HepG2 (cell line): ENCODE measurements around the gene FUBP3. TPM values are rescaled to one million over a fixed set of nuclear protein-coding genes. Genes with fewer than 3 reads are reported as not detected.
A peak's percentile ranks its signal among the peaks of the same experiment; 100 is the strongest.

Experiments
- ARNT ChIP-seq: fragments of 450-650 bp; IDR thresholded peaks from 2 replicates; pipeline ENCODE4 v1.6.1; 2017
- ATF7 ChIP-seq, 2 experiments: fragments of 450-650 bp in 1 of 2; sonication (generic) in 1 of 2; formaldehyde crosslinking in 1 of 2; IDR thresholded peaks; 2 replicates each; pipeline versions ENCODE4 v1.4.0 to v1.6.1; 2016 to 2020; ENCODE audit warnings: antibody characterized with exemption in 1 of 2, mild to moderate bottlenecking in 1 of 2, missing genetic modification reagents in 1 of 2
- HNRNPK ChIP-seq: fragments of 200-400 bp; formaldehyde crosslinking; IDR thresholded peaks from 2 replicates; pipeline ENCODE4 v1.6.1; 2018; ENCODE audit warnings: low read length, low read depth, moderate library complexity, mild to moderate bottlenecking; ENCODE audit not compliant: poor library complexity, severe bottlenecking
- HOXA9 ChIP-seq: sonication (generic); formaldehyde crosslinking; IDR thresholded peaks from 2 replicates; pipeline ENCODE4 v1.8.1; 2022; ENCODE audit warnings: missing genetic modification reagents, mild to moderate bottlenecking, moderate library complexity, borderline replicate concordance
- PCBP1 ChIP-seq: fragments of 200-400 bp; formaldehyde crosslinking; IDR thresholded peaks from 2 replicates; pipeline ENCODE4 v1.6.1; 2017; ENCODE audit warnings: mild to moderate bottlenecking, low read depth, low read length, borderline replicate concordance
- RAD51 ChIP-seq: fragments of 450-650 bp; IDR thresholded peaks from 2 replicates; pipeline ENCODE4 v1.6.1; 2016; ENCODE audit warnings: borderline replicate concordance
- RFXANK ChIP-seq: IDR thresholded peaks from 2 replicates; pipeline ENCODE4 v1.6.1; 2016
- RNF2 ChIP-seq: fragments of 450-650 bp; conservative IDR thresholded peaks from 2 replicates; pipeline ENCODE4 v1.6.1; 2016; ENCODE audit warnings: low read depth
- ZMYM3 ChIP-seq: sonication (generic); formaldehyde crosslinking; IDR thresholded peaks from 2 replicates; pipeline ENCODE4 v1.5.1; 2020; ENCODE audit warnings: mild to moderate bottlenecking, missing genetic modification reagents
- ZNF207 ChIP-seq: fragments of 450-650 bp; IDR thresholded peaks from 2 replicates; pipeline ENCODE4 v1.6.1; 2016; ENCODE audit warnings: antibody characterized with exemption, borderline replicate concordance
- ZNF816 ChIP-seq: sonication (generic); formaldehyde crosslinking; IDR thresholded peaks from 2 replicates; pipeline ENCODE4 v1.8.0; 2022; ENCODE audit warnings: missing genetic modification reagents, mild to moderate bottlenecking, borderline replicate concordance
- polyA plus RNA-seq, 8 experiments: library from polyadenylated mRNA; depleted of rRNA in 3 of 8; stranded (reverse) in 7 of 8; unstranded in 1 of 8; fragments of >200 nt; fragmentation: Illumina TruSeq in 4 of 8; extraction: Trizol in 4 of 8; gene quantifications; 2 replicates each; pipeline versions ENCODE4 v1.2.1 to v1.2.3, GENCODE V29; 2011 to 2016; ENCODE audit warnings: low read depth in 4 of 8, missing spikeins in 1 of 8, mixed read lengths in 1 of 8; ENCODE audit not compliant: insufficient read depth in 1 of 8
- total RNA-seq, 5 experiments: library from RNA; depleted of rRNA; stranded (reverse); fragments of >200 nt; fragmentation: Illumina TruSeq; extraction: Trizol; gene quantifications; 2 replicates each; pipeline ENCODE4 v1.2.3, GENCODE V29; 2016; ENCODE audit warnings: low read depth in 1 of 5
- TF ChIP-seq, protein P1 (sequence below), 2 experiments: sonication (generic) in 1 of 2; formaldehyde crosslinking in 1 of 2; IDR thresholded peaks; 2 replicates each; pipeline versions ENCODE4 v1.6.1 to v1.9.0; 2014 to 2022; ENCODE audit warnings: antibody characterized with exemption in 1 of 2, borderline replicate concordance in 1 of 2, inconsistent platforms in 1 of 2, low read depth in 1 of 2, missing genetic modification reagents in 1 of 2
- TF ChIP-seq, protein P2 (sequence below): IDR thresholded peaks from 2 replicates; pipeline ENCODE4 v1.6.1; 2018; ENCODE audit warnings: missing genetic modification reagents, mild to moderate bottlenecking, missing compliant biosample characterization
- TF ChIP-seq, protein P3 (sequence below): sonication (generic); formaldehyde crosslinking; IDR thresholded peaks from 2 replicates; pipeline ENCODE4 v1.4.0; 2020; ENCODE audit warnings: missing genetic modification reagents
- TF ChIP-seq, protein P4 (sequence below): IDR thresholded peaks from 2 replicates; pipeline ENCODE4 v1.6.1; 2016; ENCODE audit warnings: missing compliant biosample characterization, missing genetic modification reagents, borderline replicate concordance

Gene FUBP3
- total and polyA plus RNA-seq, 2 of the 13 experiments (the other 11 are each of a cell fraction or from before 2014, with no cell fraction given), result 28.7 to 40.0 TPM

DNA sequence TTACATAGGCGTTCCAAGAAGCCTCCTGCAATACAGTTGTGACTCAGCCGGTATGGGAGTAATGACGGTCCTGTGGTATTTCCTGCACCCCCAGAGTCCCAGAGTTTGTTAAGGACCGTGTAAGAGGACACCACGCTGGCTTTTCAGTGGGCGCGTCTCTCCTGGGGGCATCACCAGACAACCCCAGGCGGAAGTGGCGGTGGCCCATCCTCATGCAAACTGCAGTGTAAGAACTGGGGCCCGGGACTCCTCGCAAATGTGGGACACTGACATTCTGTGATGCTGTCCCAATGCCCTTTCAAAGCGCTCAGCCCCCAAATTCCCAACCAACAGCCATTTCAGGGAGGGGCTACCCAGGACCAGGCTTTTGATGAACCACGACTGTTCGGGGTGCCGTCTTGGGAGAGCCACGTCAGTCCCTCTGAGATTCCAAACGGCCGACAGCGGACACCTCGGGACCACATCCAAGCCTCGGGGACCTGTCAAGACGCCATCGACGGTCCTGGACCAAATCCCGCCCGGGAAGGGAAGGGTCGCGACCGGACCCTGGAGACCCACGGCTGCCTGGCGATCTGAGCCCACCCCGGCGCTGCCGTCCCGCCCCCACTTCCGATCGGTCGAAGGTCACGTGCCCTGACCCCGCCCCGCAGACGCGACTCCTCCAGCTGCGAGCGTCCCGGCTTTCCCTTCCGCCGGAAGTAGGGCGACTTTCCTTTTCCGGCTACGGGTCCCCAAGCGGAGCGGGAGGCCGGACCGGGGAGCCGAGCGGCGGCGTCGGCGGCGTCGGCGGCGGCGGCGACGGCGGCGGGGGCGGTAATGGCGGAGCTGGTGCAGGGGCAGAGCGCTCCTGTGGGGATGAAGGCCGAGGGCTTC, at the start of gene FUBP3 (continued):
- TF ChIP-seq, protein P1, sequence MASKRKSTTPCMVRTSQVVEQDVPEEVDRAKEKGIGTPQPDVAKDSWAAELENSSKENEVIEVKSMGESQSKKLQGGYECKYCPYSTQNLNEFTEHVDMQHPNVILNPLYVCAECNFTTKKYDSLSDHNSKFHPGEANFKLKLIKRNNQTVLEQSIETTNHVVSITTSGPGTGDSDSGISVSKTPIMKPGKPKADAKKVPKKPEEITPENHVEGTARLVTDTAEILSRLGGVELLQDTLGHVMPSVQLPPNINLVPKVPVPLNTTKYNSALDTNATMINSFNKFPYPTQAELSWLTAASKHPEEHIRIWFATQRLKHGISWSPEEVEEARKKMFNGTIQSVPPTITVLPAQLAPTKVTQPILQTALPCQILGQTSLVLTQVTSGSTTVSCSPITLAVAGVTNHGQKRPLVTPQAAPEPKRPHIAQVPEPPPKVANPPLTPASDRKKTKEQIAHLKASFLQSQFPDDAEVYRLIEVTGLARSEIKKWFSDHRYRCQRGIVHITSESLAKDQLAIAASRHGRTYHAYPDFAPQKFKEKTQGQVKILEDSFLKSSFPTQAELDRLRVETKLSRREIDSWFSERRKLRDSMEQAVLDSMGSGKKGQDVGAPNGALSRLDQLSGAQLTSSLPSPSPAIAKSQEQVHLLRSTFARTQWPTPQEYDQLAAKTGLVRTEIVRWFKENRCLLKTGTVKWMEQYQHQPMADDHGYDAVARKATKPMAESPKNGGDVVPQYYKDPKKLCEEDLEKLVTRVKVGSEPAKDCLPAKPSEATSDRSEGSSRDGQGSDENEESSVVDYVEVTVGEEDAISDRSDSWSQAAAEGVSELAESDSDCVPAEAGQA (IDR thresholded peaks at IDR 0.05; ENCODE audit: low read depth), result peak; percentile 56; the same call in 1 of the 2 replicates
- TF ChIP-seq, protein P1 (CRISPR knock-in tag; IDR thresholded peaks at IDR 0.05; ENCODE audit: borderline replicate concordance), result 0 out of 2 replicates have a peak, but pooled peaks have one; percentile 26
- no peak for TF ChIP-seq HOXA9 (CRISPR knock-in tag)
- TF ChIP-seq ARNT, result no peak
- no peak for TF ChIP-seq ZNF207
- TF ChIP-seq RFXANK (CRISPR knock-in tag), result no peak
- TF ChIP-seq RAD51, result peak; percentile 73; the same call in 1 of the 2 replicates
- no peak for TF ChIP-seq PCBP1
- peak; percentile 88 for TF ChIP-seq ZNF816 (CRISPR knock-in tag)
- no peak for TF ChIP-seq ZMYM3
- TF ChIP-seq RNF2, result no peak
- TF ChIP-seq ATF7 (IDR thresholded peaks at IDR 0.05), result no peak
- TF ChIP-seq ATF7 (CRISPR knock-in tag; IDR thresholded peaks at IDR 0.05), result no peak
- peak; percentile 81 for TF ChIP-seq HNRNPK
- TF ChIP-seq, protein P2, sequence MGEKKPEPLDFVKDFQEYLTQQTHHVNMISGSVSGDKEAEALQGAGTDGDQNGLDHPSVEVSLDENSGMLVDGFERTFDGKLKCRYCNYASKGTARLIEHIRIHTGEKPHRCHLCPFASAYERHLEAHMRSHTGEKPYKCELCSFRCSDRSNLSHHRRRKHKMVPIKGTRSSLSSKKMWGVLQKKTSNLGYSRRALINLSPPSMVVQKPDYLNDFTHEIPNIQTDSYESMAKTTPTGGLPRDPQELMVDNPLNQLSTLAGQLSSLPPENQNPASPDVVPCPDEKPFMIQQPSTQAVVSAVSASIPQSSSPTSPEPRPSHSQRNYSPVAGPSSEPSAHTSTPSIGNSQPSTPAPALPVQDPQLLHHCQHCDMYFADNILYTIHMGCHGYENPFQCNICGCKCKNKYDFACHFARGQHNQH (CRISPR knock-in tag), result peak; percentile 57; the same call in 1 of the 2 replicates
- TF ChIP-seq, protein P3, sequence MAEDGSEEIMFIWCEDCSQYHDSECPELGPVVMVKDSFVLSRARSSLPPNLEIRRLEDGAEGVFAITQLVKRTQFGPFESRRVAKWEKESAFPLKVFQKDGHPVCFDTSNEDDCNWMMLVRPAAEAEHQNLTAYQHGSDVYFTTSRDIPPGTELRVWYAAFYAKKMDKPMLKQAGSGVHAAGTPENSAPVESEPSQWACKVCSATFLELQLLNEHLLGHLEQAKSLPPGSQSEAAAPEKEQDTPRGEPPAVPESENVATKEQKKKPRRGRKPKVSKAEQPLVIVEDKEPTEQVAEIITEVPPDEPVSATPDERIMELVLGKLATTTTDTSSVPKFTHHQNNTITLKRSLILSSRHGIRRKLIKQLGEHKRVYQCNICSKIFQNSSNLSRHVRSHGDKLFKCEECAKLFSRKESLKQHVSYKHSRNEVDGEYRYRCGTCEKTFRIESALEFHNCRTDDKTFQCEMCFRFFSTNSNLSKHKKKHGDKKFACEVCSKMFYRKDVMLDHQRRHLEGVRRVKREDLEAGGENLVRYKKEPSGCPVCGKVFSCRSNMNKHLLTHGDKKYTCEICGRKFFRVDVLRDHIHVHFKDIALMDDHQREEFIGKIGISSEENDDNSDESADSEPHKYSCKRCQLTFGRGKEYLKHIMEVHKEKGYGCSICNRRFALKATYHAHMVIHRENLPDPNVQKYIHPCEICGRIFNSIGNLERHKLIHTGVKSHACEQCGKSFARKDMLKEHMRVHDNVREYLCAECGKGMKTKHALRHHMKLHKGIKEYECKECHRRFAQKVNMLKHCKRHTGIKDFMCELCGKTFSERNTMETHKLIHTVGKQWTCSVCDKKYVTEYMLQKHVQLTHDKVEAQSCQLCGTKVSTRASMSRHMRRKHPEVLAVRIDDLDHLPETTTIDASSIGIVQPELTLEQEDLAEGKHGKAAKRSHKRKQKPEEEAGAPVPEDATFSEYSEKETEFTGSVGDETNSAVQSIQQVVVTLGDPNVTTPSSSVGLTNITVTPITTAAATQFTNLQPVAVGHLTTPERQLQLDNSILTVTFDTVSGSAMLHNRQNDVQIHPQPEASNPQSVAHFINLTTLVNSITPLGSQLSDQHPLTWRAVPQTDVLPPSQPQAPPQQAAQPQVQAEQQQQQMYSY (CRISPR knock-in tag), result 0 out of 2 replicates have a peak, but pooled peaks have one; percentile 5
- TF ChIP-seq, protein P4, sequence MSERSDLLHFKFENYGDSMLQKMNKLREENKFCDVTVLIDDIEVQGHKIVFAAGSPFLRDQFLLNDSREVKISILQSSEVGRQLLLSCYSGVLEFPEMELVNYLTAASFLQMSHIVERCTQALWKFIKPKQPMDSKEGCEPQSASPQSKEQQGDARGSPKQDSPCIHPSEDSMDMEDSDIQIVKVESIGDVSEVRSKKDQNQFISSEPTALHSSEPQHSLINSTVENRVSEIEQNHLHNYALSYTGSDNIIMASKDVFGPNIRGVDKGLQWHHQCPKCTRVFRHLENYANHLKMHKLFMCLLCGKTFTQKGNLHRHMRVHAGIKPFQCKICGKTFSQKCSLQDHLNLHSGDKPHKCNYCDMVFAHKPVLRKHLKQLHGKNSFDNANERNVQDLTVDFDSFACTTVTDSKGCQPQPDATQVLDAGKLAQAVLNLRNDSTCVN, result no peak
